OCI-LY7 (cell line): ENCODE data around the gene UNG.

Experiments
- CTCF ChIP-seq: fragments of 200-600 bp; sonication (generic); conservative IDR thresholded peaks from 2 replicates; pipeline ENCODE4 v1.5.1; 2014; ENCODE audit warnings: mild to moderate bottlenecking, antibody characterized with exemption, low read length, moderate library complexity, mixed read lengths
- EZH2phosphoT487 ChIP-seq: fragments of 200-600 bp; sonication (generic); IDR thresholded peaks from 2 replicates; pipeline ENCODE4 v1.6.1; 2018; ENCODE audit warnings: low read depth, borderline replicate concordance, mild to moderate bottlenecking, mixed run types, antibody characterized with exemption, low read length, moderate library complexity, mixed read lengths

- TF ChIP-seq CTCF = no peak
- no peak for TF ChIP-seq EZH2phosphoT487
These were observed 44.7 kb upstream of the UNG start, which contains the start of gene USP30 for GRCh38 chr12:109052414-109053323.
